Measurements from ENCODE around the gene PRKG1.

Gene PRKG1

DNA sequence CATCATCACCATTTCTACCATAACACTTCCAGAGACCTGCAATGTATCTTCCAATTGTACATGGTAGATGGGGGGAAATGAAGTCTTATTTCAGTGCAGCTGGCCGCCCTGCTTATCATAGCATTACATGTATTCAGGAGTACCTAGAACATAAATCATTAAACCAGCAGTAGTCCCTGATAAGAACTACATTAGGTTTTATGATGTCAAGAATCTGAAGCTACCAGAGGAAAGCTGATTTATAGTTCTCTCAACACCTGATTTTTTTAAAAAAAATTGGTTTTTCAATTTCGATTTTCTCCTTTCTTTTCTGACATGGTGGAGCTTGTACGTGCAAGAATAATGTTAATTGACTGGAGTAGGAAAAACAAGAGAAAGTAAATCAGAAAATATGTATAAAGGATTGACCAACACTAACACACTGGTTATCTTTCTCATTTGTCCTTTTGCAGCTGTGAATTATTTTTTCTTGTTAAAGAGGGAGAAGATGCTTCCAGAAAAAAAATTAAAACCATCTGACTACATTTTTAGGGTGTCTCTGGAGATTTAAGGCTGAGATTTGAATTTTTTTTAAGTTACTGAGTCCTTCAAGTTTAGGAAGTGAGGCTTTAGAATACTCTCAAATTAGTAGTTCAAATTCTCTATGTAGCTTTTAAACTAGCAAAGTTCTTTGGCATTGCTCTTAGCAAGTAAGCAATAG is 566.0 kb downstream of the PRKG1 start:
- TF ChIP-seq TCF12 (IDR thresholded peaks at IDR 0.05; ENCODE audit: low read depth): no peak
- TF ChIP-seq RAD21 (IDR thresholded peaks at IDR 0.05; ENCODE audit: low read depth): no peak
- no peak for TF ChIP-seq EP300 (IDR thresholded peaks at IDR 0.05; ENCODE audit: borderline replicate concordance)
- no peak for TF ChIP-seq TAF1 (IDR thresholded peaks at IDR 0.05; ENCODE audit: low read depth)
- TF ChIP-seq YY1 (IDR thresholded peaks at IDR 0.05; ENCODE audit: low read depth): no peak

DNA sequence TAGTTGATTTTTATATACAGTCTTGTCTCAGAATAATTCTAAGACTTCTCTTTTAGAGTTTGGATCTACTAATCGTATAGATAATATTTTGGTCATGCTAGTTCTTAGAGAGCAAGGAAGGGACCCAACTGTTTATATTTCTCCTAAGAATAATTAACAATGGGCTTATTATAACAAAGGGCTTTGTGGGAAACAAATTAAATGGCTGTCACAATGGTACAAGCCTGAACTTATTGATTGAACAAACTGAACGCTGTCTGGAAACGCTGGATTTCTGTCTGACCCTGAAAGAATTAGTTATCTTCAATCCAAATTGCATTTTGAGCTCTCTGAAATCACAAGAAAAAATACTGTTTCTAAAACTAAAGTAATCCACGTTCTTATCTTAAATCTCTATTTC is 568.3 kb downstream of the PRKG1 start:
- TF ChIP-seq, protein P1, sequence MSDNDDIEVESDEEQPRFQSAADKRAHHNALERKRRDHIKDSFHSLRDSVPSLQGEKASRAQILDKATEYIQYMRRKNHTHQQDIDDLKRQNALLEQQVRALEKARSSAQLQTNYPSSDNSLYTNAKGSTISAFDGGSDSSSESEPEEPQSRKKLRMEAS (IDR thresholded peaks at IDR 0.05): no peak
- no peak for TF ChIP-seq TCF12 (IDR thresholded peaks at IDR 0.05; ENCODE audit: low read depth)
- no peak for TF ChIP-seq RAD21 (IDR thresholded peaks at IDR 0.05; ENCODE audit: low read depth)
- TF ChIP-seq EGR1 (IDR thresholded peaks at IDR 0.05): no peak
- TF ChIP-seq, protein P2, sequence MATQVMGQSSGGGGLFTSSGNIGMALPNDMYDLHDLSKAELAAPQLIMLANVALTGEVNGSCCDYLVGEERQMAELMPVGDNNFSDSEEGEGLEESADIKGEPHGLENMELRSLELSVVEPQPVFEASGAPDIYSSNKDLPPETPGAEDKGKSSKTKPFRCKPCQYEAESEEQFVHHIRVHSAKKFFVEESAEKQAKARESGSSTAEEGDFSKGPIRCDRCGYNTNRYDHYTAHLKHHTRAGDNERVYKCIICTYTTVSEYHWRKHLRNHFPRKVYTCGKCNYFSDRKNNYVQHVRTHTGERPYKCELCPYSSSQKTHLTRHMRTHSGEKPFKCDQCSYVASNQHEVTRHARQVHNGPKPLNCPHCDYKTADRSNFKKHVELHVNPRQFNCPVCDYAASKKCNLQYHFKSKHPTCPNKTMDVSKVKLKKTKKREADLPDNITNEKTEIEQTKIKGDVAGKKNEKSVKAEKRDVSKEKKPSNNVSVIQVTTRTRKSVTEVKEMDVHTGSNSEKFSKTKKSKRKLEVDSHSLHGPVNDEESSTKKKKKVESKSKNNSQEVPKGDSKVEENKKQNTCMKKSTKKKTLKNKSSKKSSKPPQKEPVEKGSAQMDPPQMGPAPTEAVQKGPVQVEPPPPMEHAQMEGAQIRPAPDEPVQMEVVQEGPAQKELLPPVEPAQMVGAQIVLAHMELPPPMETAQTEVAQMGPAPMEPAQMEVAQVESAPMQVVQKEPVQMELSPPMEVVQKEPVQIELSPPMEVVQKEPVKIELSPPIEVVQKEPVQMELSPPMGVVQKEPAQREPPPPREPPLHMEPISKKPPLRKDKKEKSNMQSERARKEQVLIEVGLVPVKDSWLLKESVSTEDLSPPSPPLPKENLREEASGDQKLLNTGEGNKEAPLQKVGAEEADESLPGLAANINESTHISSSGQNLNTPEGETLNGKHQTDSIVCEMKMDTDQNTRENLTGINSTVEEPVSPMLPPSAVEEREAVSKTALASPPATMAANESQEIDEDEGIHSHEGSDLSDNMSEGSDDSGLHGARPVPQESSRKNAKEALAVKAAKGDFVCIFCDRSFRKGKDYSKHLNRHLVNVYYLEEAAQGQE (IDR thresholded peaks at IDR 0.05; ENCODE audit: low read depth): no peak

DNA sequence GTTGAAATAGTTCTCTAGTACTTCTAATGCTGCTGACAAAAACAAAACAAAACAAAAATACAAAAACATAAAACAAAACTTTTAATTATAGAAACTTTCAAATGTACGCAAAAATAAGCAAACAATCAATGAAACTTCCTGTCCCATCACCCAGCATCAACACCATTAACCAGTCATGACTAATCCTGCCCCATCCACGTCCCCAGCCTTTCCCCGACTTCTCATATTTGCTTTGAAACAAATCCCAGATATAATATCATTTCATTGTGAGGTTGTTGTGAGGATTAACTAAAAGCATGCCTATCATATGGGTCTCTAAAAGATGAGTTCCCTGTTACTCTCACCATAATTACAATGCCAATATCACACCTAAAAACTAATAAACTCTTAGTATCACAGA is 569.4 kb downstream of the PRKG1 start:
- TF ChIP-seq NFIC (IDR thresholded peaks at IDR 0.05) (no peak), FOXM1 (IDR thresholded peaks at IDR 0.05; ENCODE audit: borderline replicate concordance, low read depth) (no peak), EGR1 (IDR thresholded peaks at IDR 0.05) (no peak), TCF12 (IDR thresholded peaks at IDR 0.05; ENCODE audit: low read depth) (no peak), EP300 (IDR thresholded peaks at IDR 0.05; ENCODE audit: borderline replicate concordance) (no peak), CEBPB (IDR thresholded peaks at IDR 0.05) (no peak)

DNA sequence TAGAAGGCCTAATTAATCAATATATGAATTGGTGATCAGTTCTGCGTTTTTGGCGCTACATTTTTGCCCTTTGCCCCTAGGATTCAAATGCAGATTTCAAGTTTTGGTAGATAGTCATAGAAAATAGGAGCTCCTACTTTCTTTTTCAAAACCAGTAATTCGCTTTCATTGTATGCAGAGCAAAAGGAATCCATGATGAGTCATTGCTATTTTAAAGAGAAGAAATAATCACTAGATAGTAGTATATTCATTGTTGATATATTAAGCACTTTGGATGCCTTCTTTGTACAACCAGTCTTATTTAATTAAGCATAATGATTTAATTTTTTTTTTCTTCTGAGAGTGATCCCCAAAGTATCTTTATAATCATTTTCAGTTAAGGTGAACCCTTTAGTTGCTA is 574.8 kb downstream of the PRKG1 start:
- no peak for TF ChIP-seq CREB1 (IDR thresholded peaks at IDR 0.05; ENCODE audit: low read depth)
- TF ChIP-seq YY1 (IDR thresholded peaks at IDR 0.05; ENCODE audit: low read depth): no peak
- TF ChIP-seq FOXM1 (IDR thresholded peaks at IDR 0.05; ENCODE audit: borderline replicate concordance, low read depth): no peak
- TF ChIP-seq RAD21 (IDR thresholded peaks at IDR 0.05; ENCODE audit: low read depth): no peak
- no peak for TF ChIP-seq EGR1 (IDR thresholded peaks at IDR 0.05)
- TF ChIP-seq TCF12 (IDR thresholded peaks at IDR 0.05; ENCODE audit: low read depth): no peak
- no peak for TF ChIP-seq EP300 (IDR thresholded peaks at IDR 0.05; ENCODE audit: borderline replicate concordance)
- TF ChIP-seq, protein P1 (IDR thresholded peaks at IDR 0.05): no peak
- no peak for TF ChIP-seq TAF1 (IDR thresholded peaks at IDR 0.05; ENCODE audit: low read depth)
- TF ChIP-seq ZBTB7A (IDR thresholded peaks at IDR 0.05; ENCODE audit: low read depth): no peak
- TF ChIP-seq, protein P2 (IDR thresholded peaks at IDR 0.05; ENCODE audit: low read depth): no peak
- no peak for TF ChIP-seq TEAD4 (IDR thresholded peaks at IDR 0.05)
- no peak for TF ChIP-seq CEBPB (IDR thresholded peaks at IDR 0.05)
- TF ChIP-seq, protein P3, sequence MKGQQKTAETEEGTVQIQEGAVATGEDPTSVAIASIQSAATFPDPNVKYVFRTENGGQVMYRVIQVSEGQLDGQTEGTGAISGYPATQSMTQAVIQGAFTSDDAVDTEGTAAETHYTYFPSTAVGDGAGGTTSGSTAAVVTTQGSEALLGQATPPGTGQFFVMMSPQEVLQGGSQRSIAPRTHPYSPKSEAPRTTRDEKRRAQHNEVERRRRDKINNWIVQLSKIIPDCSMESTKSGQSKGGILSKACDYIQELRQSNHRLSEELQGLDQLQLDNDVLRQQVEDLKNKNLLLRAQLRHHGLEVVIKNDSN (IDR thresholded peaks at IDR 0.05): no peak
- TF ChIP-seq NFIC (IDR thresholded peaks at IDR 0.05): no peak

DNA sequence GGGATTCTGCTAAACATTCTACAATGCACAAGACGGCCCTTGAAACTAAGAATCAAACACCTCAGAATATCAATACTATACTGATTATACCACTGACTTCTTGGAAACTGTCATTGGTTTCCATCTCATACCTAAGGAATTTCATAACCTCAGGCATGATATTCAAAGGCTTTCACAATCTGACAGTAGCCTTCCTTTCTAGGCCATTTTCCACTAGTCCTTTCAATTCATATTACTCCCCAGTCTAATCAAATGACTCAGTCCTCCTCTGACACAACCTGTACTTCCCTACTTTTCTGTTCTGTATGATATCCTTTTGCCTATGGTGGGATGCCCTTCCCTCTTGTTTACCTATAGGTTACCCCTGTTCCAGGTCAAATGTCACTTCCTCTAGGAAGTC is 576.8 kb downstream of the PRKG1 start:
- TF ChIP-seq TCF12 (IDR thresholded peaks at IDR 0.05; ENCODE audit: low read depth) (no peak), ZBTB7A (IDR thresholded peaks at IDR 0.05; ENCODE audit: low read depth) (no peak), FOXM1 (IDR thresholded peaks at IDR 0.05; ENCODE audit: borderline replicate concordance, low read depth) (no peak), YY1 (IDR thresholded peaks at IDR 0.05; ENCODE audit: low read depth) (no peak), TEAD4 (IDR thresholded peaks at IDR 0.05) (no peak), RAD21 (IDR thresholded peaks at IDR 0.05; ENCODE audit: low read depth) (no peak), TAF1 (IDR thresholded peaks at IDR 0.05; ENCODE audit: low read depth) (no peak)
- TF ChIP-seq, protein P2 (IDR thresholded peaks at IDR 0.05; ENCODE audit: low read depth): no peak
- TF ChIP-seq, protein P3 (IDR thresholded peaks at IDR 0.05): no peak

Measured in Ishikawa (cell line).